Upper lobe of right lung (tissue), 1 donor: ENCODE measurements around the gene KANK3. TPM values are rescaled to one million over a fixed set of nuclear protein-coding genes. Genes with fewer than 3 reads are reported as not detected.
"Not testable (repeated sequence)": the region's sequence is repeated elsewhere in the genome, so short reads cannot be mapped to it uniquely, and the experiment has no call there.

Experiments used
- ATAC-seq: fragments of 200-7000 bp; cut with Tn5 transposase; one replicate; pipeline ENCODE4 v1.9.1; 2020; ENCODE audit warnings: mild to moderate bottlenecking, moderate library complexity
- DNase-seq: peaks from one replicate; pipeline ENCODE4 v3.0.0-alpha.2; 2020
- H3K27ac ChIP-seq: fragments of 200-600 bp; one replicate; pipeline ENCODE4 v1.8.0; 2022
- H3K27me3 ChIP-seq: fragments of 200-600 bp; one replicate; pipeline ENCODE4 v1.8.0; 2022; ENCODE audit warnings: mild to moderate bottlenecking
- H3K36me3 ChIP-seq: fragments of 200-600 bp; one replicate; pipeline ENCODE4 v1.8.0; 2022
- H3K4me1 ChIP-seq: fragments of 200-600 bp; one replicate; pipeline ENCODE4 v1.8.0; 2022
- H3K4me3 ChIP-seq: fragments of 200-600 bp; one replicate; pipeline ENCODE4 v1.8.0; 2022; ENCODE audit warnings: mild to moderate bottlenecking
- H3K9me3 ChIP-seq: fragments of 200-600 bp; one replicate; pipeline ENCODE4 v1.8.0; 2022
- intact Hi-C: fragments of 100-400 bp; cut with DNase I; formaldehyde crosslinking; loops from one replicate; pipeline ENCODE4 v1.11.0; 2022
- total RNA-seq: library from RNA; stranded (reverse); fragmentation: NEBNext Ultra II Directional; extraction: Animal tissue kit (Norgen Biotek cat#: 25700); gene quantifications from one replicate; pipeline ENCODE4 v1.2.1, GENCODE V29; 2021
- TF ChIP-seq, protein P1 (sequence below): fragments of 200-600 bp; IDR thresholded peaks from one replicate; pipeline ENCODE4 v1.8.0; 2022; ENCODE audit warnings: antibody characterized with exemption
- donor health status: DM: no; HTN: yes; CAD: no; lungs with severe emphysema.

Gene KANK3
- total RNA-seq, 1 donor from 2014 or later, result 54.0 TPM

DNA sequence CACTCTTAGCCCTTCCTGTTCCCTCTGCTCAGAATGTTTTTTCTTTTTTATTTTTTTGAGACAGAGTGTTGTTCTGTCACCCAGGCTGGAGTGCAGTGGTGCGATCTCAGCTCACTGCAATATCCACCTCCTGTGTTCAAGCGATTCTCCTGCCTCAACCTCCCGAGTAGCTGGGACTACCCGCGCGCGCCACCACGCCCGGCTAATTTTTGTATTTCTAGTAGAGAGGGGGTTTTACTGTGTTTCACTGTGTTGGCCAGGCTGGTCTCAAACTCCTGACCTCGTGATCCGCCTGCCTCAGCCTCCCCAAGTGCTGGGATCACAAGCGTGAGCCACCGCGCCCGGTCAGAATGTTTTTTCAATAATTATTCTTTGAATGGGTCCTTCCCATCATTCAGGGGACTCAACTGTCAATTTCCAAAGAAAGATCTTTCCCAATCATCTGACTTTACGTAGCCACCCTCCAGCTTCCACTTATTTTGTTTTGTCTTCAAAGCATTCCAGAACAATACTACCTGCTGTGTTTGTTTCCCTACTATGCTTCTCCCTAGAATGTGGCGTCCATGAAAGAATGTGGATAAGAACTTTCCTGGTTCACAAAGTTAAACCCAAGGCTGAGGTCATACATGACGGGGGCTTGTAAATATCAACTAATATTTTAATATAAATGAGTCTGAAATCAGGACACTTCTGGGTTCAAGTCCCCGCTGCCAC is 23.1 kb downstream of the KANK3 start:
- DNase-seq, result no peak
- TF ChIP-seq, protein P1, sequence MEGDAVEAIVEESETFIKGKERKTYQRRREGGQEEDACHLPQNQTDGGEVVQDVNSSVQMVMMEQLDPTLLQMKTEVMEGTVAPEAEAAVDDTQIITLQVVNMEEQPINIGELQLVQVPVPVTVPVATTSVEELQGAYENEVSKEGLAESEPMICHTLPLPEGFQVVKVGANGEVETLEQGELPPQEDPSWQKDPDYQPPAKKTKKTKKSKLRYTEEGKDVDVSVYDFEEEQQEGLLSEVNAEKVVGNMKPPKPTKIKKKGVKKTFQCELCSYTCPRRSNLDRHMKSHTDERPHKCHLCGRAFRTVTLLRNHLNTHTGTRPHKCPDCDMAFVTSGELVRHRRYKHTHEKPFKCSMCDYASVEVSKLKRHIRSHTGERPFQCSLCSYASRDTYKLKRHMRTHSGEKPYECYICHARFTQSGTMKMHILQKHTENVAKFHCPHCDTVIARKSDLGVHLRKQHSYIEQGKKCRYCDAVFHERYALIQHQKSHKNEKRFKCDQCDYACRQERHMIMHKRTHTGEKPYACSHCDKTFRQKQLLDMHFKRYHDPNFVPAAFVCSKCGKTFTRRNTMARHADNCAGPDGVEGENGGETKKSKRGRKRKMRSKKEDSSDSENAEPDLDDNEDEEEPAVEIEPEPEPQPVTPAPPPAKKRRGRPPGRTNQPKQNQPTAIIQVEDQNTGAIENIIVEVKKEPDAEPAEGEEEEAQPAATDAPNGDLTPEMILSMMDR, result no peak
- H3K4me3 ChIP-seq, result peak overlapping the region; percentile 83
- intact Hi-C loops, result no loop called here
- H3K27me3 ChIP-seq, result no peaks in the 10 kb centered on the region
- H3K4me1 ChIP-seq, result peaks cover 38% of the 10 kb centered on the region
- peaks cover 35% of the 10 kb centered on the region for H3K36me3 ChIP-seq
- no peaks in the 10 kb centered on the region for H3K9me3 ChIP-seq
- H3K27ac ChIP-seq, result peak overlapping the region; percentile 97
- no peak for ATAC-seq

DNA sequence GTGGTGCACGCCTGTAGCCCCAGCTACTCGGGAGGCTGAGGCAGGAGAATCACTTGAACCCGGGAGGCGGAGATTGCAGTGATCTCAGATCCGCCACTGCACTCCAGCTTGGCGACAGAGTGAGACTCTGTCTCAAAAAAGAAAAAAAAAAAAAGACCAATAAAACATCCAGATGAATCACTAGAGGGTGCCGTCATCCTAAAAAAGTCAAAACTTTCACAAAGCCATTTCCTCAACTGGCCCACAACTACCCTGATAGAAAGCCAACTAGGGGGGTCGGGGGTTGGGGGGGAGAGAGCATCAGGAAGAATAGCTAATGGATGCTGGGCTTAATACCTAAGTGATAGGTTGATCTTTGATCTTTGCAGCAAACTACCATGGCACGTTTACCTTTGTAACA is 24.2 kb downstream of the KANK3 start:
- intact Hi-C loops, H3K9me3 ChIP-seq, H3K27ac ChIP-seq, ATAC-seq, DNase-seq, H3K27me3 ChIP-seq, H3K4me3 ChIP-seq: not testable (repeated sequence)
- peaks cover 32% of the 10 kb centered on the region for H3K4me1 ChIP-seq
- peaks cover 37% of the 10 kb centered on the region for H3K36me3 ChIP-seq

DNA sequence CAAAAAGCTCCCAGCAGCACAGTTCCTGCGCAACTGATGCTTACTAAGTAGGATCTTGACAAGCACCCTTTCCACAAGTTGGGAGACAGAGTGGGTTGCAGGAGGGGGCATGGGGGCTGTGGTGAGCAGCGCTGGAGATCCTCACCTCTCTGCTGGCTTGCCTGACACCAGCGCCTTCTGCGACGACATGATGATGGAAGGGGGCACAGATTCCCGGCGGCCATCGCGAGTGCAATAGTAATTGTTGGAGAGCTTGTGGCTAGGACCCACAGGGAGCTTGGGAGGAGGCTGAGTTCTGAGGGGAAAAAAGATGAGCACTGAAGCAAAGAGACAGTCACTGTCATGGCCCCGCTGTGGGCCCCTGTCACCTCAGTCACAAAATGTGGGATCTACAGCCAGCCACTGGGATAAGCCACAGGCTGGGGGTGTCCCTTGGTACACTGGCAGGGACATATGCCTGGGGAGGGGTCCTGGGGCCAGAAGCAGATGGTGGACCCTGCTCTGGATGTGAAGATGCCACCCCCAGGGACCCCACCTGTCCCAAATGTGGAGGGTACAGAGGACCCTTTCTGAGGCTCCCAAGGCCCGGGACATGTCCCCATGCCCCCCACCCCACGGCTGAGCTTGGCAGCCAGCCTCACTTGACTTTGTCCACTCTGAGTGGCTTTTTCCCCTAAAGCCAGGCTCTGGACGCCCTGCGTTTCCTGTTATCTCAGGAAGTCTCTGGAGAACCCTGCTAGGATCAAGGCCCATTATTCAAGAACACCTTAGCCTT is 26.5 kb downstream of the KANK3 start:
- ATAC-seq (no peak), DNase-seq (no peak)
- no peaks in the 10 kb centered on the region for H3K9me3 ChIP-seq
- H3K27ac ChIP-seq, result no peak overlapping the region
- no peaks in the 10 kb centered on the region for H3K27me3 ChIP-seq
- no peak overlapping the region for H3K4me3 ChIP-seq
- intact Hi-C loops, result no loop called here
- TF ChIP-seq, protein P1, result no peak
- H3K4me1 ChIP-seq, result peaks cover 23% of the 10 kb centered on the region
- H3K36me3 ChIP-seq, result peaks cover 30% of the 10 kb centered on the region

DNA sequence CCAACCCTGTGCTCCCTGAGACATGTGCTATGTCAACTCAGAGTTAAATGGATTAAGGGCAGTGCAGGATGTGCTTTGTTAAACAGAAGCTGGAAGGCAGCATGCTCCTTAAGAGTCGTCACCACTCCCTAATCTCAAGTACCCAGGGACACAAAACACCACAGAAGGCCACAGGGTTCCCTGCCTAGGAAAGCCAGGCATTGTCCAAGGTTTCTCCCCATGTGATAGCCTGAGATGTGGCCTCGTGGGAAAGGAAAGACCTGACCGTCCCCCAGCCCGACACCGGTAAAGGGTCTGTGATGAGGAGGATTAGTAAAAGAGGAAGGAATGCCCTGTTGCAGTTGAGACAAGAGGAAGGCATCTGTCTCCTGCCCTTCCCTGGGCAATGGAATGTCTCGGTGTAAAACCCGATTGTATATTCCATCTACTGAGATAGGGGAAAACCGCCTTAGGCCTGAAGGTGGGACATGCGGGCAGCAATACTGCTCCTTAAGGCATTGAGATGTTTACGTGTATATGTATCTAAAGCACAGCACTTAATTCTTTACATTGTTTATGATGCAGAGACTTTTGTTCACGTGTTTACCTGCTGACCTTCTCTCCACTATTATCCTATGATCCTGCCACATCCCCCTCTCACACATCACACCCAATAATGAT is 28.0 kb downstream of the KANK3 start:
- H3K4me3 ChIP-seq, ATAC-seq, H3K9me3 ChIP-seq, DNase-seq, intact Hi-C loops, H3K27me3 ChIP-seq: not testable (repeated sequence)
- Histone ChIP-seq H3K4me1 (peaks cover 17% of the 10 kb centered on the region), H3K36me3 (peaks cover 44% of the 10 kb centered on the region), H3K27ac (peak overlapping the region; percentile 60)

DNA sequence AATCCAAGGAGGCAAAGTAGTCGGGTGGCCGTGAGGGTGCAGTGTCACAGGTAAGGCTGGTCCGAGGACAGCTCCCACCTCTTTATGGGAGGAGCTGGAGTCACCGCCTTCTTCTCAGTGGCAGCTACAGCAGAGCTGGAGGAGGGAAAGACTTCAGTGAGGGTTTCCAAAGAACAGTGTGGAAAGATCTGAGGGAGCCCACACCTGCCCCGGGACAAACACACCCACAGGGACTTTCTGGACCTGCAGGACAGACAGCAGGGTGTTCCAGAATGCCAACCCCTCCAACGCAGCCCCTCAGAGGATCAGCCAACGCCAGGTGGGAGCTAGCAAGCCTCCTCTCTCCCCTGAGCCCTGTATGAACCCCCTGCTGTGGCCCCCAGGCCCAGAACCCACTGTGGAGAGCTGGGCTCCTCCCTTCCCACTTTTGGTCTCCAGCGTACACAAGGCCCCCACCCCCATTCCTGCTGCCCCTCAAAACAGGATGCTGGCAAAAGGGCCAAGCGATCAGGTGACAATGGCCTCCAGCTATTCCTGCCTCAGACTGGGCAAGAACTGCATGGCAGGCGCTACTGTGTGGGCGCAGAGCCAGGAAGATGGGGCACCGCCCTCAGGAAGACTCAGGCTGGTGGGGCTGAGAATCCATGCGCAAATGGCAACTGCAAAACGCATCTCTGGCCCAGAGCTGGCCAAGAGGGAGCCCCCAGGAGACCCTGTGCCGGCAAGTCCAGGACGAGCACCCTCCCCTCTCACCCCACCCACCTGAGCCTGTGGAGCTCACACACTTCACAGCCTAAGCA is 31.4 kb downstream of the KANK3 start:
- H3K4me3 ChIP-seq, result no peak overlapping the region
- peak overlapping the region; percentile 68 for H3K27ac ChIP-seq
- DNase-seq, result peak; percentile 67
- no peak for ATAC-seq
- TF ChIP-seq, protein P1, result no peak
- H3K9me3 ChIP-seq, result no peaks in the 10 kb centered on the region
- intact Hi-C loops, result no loop called here
- no peaks in the 10 kb centered on the region for H3K27me3 ChIP-seq
- peaks cover 44% of the 10 kb centered on the region for H3K36me3 ChIP-seq
- peaks cover 27% of the 10 kb centered on the region for H3K4me1 ChIP-seq

DNA sequence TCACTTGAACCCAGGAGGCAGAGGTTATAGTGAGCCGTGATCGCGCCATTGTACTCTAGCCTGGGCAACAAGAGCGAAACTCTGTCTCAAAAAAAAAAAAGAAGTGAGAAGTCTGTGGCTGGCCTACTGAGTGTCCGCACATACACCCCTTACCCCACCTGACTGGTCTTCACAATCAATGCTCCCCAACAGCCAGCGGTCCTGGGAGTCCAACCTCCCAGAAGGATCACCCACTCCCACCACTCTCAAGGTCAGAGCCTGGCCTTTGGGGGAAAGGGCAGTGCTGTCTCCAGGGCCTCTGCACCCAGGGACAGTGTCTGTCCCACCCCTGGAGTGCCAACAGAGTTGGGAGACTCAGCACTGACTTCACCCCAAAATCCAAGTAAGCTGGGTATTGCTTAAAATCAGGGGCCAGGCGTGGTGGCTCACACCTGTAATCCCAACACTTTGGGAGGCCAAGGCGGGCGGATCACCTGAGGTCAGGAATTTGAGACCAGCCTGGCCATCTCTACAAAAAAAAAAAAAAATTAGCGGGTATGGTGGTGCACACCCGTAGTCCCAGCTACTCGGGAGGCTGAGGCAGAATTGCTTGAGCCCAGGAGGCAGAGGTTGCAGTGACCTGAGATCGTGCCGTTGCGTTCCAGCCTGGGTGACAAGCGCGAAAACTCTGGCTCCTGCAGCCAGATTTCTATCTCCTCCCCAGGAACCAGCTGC is 32.6 kb downstream of the KANK3 start:
- Histone ChIP-seq H3K4me1 (peaks cover 27% of the 10 kb centered on the region), H3K4me3 (no peak overlapping the region), H3K9me3 (no peaks in the 10 kb centered on the region), H3K27ac (peak overlapping the region; percentile 68), H3K36me3 (peaks cover 39% of the 10 kb centered on the region), H3K27me3 (no peaks in the 10 kb centered on the region)
- TF ChIP-seq, protein P1, result no peak
- DNase-seq, result no peak
- ATAC-seq, result no peak
- intact Hi-C loops, result no loop called here
